OCI-LY7 (cell line): ENCODE data around the gene TMEM86B. TPM values are rescaled to one million over a fixed set of nuclear protein-coding genes. Genes with fewer than 3 reads are reported as not detected.

ENCODE experiments used
- BruUV-seq: library from RNA; stranded (reverse); fragments of 400-500 nt; replicated peaks from 2 replicates; lab custom pipeline; 2021; lab: Mats Ljungman, UMichigan
- CTCF ChIA-PET: fragments of 300-600 bp; sonication (Branson Sonifier 250); formaldehyde crosslinking; loops from one replicate; lab custom pipeline; 2022; ENCODE audit warnings: antibody characterized with exemption; ENCODE audit not compliant: unreplicated experiment; lab: Charles Lee
- POLR2A ChIA-PET: fragments of 300-600 bp; sonication (Branson Sonifier 250); formaldehyde crosslinking; loops from one replicate; lab custom pipeline; 2022; ENCODE audit warnings: antibody characterized with exemption; lab: Charles Lee
- DNase-seq: peaks from one replicate; pipeline ENCODE4 v3.0.0-alpha.2; 2015; ENCODE audit warnings: low spot score
- H2AFZ ChIP-seq: fragments of 200-600 bp; sonication (generic), shearing (Covaris generic); 2 replicates; pipeline ENCODE4 v1.6.1; 2014; ENCODE audit warnings: mild to moderate bottlenecking, antibody characterized with exemption, low read length, moderate library complexity
- H3K27ac ChIP-seq: fragments of 200-600 bp; sonication (generic); 2 replicates; pipeline ENCODE4 v1.5.1; 2014; ENCODE audit warnings: mixed run types, low read depth, mild to moderate bottlenecking, moderate library complexity, low read length, inconsistent platforms; ENCODE audit not compliant: poor library complexity, severe bottlenecking
- H3K36me3 ChIP-seq: fragments of 200-600 bp; sonication (generic); 2 replicates; pipeline ENCODE4 v1.6.1; 2014; ENCODE audit warnings: mild to moderate bottlenecking, antibody characterized with exemption, low read length, moderate library complexity, mixed read lengths; ENCODE audit not compliant: insufficient read depth
- H3K4me1 ChIP-seq: fragments of 200-600 bp; sonication (generic); 2 replicates; pipeline ENCODE4 v1.5.1; 2014; ENCODE audit warnings: mild to moderate bottlenecking, low read length; ENCODE audit not compliant: insufficient read depth, poor library complexity, severe bottlenecking
- H3K4me2 ChIP-seq: fragments of 200-600 bp; sonication (generic); 2 replicates; pipeline ENCODE4 v1.6.1; 2014; ENCODE audit warnings: mild to moderate bottlenecking, low read length
- H3K4me3 ChIP-seq: fragments of 200-600 bp; sonication (generic); 2 replicates; pipeline ENCODE4 v1.5.1; 2014; ENCODE audit warnings: mild to moderate bottlenecking, low read depth, low read length; ENCODE audit not compliant: poor library complexity, severe bottlenecking
- H3K79me2 ChIP-seq: fragments of 200-600 bp; sonication (generic); 2 replicates; pipeline ENCODE4 v1.6.1; 2016; ENCODE audit warnings: low read depth, mild to moderate bottlenecking, low read length, moderate library complexity, mixed read lengths; ENCODE audit not compliant: insufficient read depth
- H3K9me2 ChIP-seq: fragments of 200-600 bp; sonication (generic); 2 replicates; pipeline ENCODE4 v1.6.1; 2016; ENCODE audit warnings: mild to moderate bottlenecking, low read length, mixed read lengths; ENCODE audit not compliant: insufficient read depth
- H3K9me3 ChIP-seq: fragments of 200-600 bp; sonication (generic); 2 replicates; pipeline ENCODE4 v1.6.1; 2014; ENCODE audit warnings: mild to moderate bottlenecking, mixed run types, low read length, mixed read lengths
- H4K20me1 ChIP-seq: fragments of 200-600 bp; sonication (generic); 2 replicates; pipeline ENCODE4 v1.6.1; 2014; ENCODE audit warnings: mild to moderate bottlenecking, antibody characterized with exemption, low read length, moderate library complexity, mixed read lengths; ENCODE audit not compliant: insufficient read depth
- CTCF ChIP-seq: fragments of 200-600 bp; sonication (generic); conservative IDR thresholded peaks from 2 replicates; pipeline ENCODE4 v1.5.1; 2014; ENCODE audit warnings: mild to moderate bottlenecking, antibody characterized with exemption, low read length, moderate library complexity, mixed read lengths
- EZH2phosphoT487 ChIP-seq: fragments of 200-600 bp; sonication (generic); IDR thresholded peaks from 2 replicates; pipeline ENCODE4 v1.6.1; 2018; ENCODE audit warnings: low read depth, borderline replicate concordance, mild to moderate bottlenecking, mixed run types, antibody characterized with exemption, low read length, moderate library complexity, mixed read lengths
- intact Hi-C: fragments of 100-400 bp; cut with micrococcal nuclease; formaldehyde crosslinking; loops from one replicate; pipeline ENCODE4 v1.10.0; 2022; ENCODE audit not compliant: unreplicated experiment
- total RNA-seq, 2 experiments: library from RNA; depleted of rRNA in 1 of 2; stranded (reverse); fragments of >200 nt in 1 of 2; shearing (Covaris generic) in 1 of 2; gene quantifications; 2 replicates each; pipeline ENCODE4 v1.2.3, GENCODE V29; 2014 to 2022

TMEM86B gene
- total RNA-seq, 2 experiments from 2014 or later: 8.1 to 13.8 TPM

DNA sequence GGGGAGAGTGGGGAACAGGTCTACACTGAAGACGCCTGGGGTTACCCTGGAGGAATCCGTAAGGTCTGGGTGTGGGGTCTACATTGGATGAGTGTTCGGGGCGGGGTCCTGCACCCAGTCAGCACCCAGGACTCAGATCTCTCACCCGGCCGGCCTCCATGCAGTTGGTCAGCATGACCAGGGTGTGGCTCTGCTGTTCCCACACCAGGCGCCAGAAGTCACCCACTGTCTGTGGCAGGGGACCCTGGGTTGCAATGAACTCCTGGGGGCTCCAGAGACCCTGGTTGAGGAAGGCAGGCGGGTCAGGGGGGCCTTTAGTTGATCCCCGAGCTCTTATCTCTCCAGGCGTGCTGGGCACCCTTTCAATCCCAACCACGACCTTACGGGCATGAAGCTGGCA is 42.5 kb downstream of the TMEM86B start:
- Histone ChIP-seq H3K36me3 (no peaks in the 10 kb centered on the region), H3K79me2 (no peaks in the 10 kb centered on the region), H3K9me3 (no peaks in the 10 kb centered on the region), H3K4me3 (no peak overlapping the region), H3K9me2 (no peaks in the 10 kb centered on the region), H2AFZ (no peak overlapping the region), H4K20me1 (no peaks in the 10 kb centered on the region), H3K4me2 (no peak overlapping the region), H3K4me1 (no peaks in the 10 kb centered on the region), H3K27ac (no peak overlapping the region)
- POLR2A ChIA-PET: no interaction called here
- no peak for TF ChIP-seq CTCF
- no peak for TF ChIP-seq EZH2phosphoT487
- BruUV-seq: no TSS peak
- CTCF ChIA-PET: no interaction called here
- no peak for DNase-seq
- intact Hi-C loops: no loop called here

DNA sequence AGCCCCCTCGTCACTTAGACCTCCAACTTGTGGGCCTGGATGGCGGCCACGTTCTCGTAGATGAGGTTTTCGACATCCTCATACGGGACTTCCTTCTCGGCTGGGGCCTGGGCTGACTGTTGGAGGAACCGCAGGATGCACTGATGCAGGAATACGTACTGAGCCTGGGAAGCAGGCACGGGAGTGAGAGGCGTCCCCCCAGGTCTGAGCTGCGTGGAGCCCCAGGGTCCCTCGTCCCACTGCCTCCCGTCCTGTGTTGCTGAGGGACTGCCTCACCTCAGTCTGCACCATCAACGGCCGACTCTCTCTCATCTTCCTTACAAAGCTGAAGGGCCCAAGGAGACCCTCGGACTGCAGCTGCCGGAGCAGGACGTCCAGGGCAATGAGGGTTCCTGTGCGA is 46.8 kb downstream of the TMEM86B start:
- H3K79me2 ChIP-seq: no peaks in the 10 kb centered on the region
- H3K36me3 ChIP-seq: no peaks in the 10 kb centered on the region
- no peaks in the 10 kb centered on the region for H3K9me2 ChIP-seq
- no TSS peak for BruUV-seq
- DNase-seq: no peak
- CTCF ChIA-PET: no interaction called here
- no peak overlapping the region for H3K4me2 ChIP-seq
- H2AFZ ChIP-seq: no peak overlapping the region
- POLR2A ChIA-PET: no interaction called here
- H3K4me1 ChIP-seq: peaks cover 14% of the 10 kb centered on the region
- TF ChIP-seq EZH2phosphoT487 (no peak), CTCF (no peak)
- intact Hi-C loops: no loop called here
- no peaks in the 10 kb centered on the region for H3K9me3 ChIP-seq
- no peak overlapping the region for H3K4me3 ChIP-seq
- no peak overlapping the region for H3K27ac ChIP-seq
- no peaks in the 10 kb centered on the region for H4K20me1 ChIP-seq

GRCh38 chr19:55179606-55180484 is 48.7 kb downstream of the TMEM86B start, which contains the start of gene SYT5:
Gene SYT5, minus strand, starts transcription at chr19:55180289. Its CDS starts 1,248 bp downstream, at chr19:55179041.
- Histone ChIP-seq H3K9me2 (no peaks in the 10 kb centered on the region), H3K36me3 (no peaks in the 10 kb centered on the region), H3K27ac (no peak within 1 kb of the TSS), H2AFZ (peak within 1 kb of the TSS; percentile 10; the same call in 1 of the 2 replicates), H3K9me3 (no peaks in the 10 kb centered on the region), H4K20me1 (no peaks in the 10 kb centered on the region), H3K79me2 (no peaks in the 10 kb centered on the region), H3K4me2 (peak within 1 kb of the TSS; percentile 75), H3K4me3 (peak within 1 kb of the TSS; percentile 65), H3K4me1 (peaks cover 19% of the 10 kb centered on the region)
- no TSS peak for BruUV-seq
- intact Hi-C loops: loop anchor here (2.0 kb wide), 1 partner anchor 79 kb away; the partner anchor contains the start of gene PPP6R1
- peak; percentile 29 for DNase-seq
- POLR2A ChIA-PET: no interaction called here
- CTCF ChIA-PET: no interaction called here
- TF ChIP-seq CTCF: no peak
- no peak for TF ChIP-seq EZH2phosphoT487
